GM12874 (cell line): ENCODE results near the gene PCDHA8.

ENCODE experiments used
- TF ChIP-seq, protein P1 (sequence below): IDR thresholded peaks from 2 replicates; pipeline ENCODE4 v1.5.1; 2011; ENCODE audit warnings: low read depth, mild to moderate bottlenecking, control low read depth, low read length, moderate library complexity; ENCODE audit not compliant: insufficient read depth

PCDHA8 gene

GRCh38 chr5:140840978-140841962 is at the start of gene PCDHA8:
Gene PCDHA8, plus strand, starts transcription at chr5:140841187. Its CDS starts 135 bp downstream, at chr5:140841322.
- TF ChIP-seq, protein P1, sequence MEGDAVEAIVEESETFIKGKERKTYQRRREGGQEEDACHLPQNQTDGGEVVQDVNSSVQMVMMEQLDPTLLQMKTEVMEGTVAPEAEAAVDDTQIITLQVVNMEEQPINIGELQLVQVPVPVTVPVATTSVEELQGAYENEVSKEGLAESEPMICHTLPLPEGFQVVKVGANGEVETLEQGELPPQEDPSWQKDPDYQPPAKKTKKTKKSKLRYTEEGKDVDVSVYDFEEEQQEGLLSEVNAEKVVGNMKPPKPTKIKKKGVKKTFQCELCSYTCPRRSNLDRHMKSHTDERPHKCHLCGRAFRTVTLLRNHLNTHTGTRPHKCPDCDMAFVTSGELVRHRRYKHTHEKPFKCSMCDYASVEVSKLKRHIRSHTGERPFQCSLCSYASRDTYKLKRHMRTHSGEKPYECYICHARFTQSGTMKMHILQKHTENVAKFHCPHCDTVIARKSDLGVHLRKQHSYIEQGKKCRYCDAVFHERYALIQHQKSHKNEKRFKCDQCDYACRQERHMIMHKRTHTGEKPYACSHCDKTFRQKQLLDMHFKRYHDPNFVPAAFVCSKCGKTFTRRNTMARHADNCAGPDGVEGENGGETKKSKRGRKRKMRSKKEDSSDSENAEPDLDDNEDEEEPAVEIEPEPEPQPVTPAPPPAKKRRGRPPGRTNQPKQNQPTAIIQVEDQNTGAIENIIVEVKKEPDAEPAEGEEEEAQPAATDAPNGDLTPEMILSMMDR = 0 out of 2 replicates have a peak, but pooled peaks have one; percentile 22

- TF ChIP-seq, protein P1 = no peak
These were observed 46.3 kb upstream of the PCDHA8 start, which contains the start of gene PCDHA2 for GRCh38 chr5:140794595-140795258. Gene PCDHA2, plus strand, starts transcription at chr5:140794852.

DNA sequence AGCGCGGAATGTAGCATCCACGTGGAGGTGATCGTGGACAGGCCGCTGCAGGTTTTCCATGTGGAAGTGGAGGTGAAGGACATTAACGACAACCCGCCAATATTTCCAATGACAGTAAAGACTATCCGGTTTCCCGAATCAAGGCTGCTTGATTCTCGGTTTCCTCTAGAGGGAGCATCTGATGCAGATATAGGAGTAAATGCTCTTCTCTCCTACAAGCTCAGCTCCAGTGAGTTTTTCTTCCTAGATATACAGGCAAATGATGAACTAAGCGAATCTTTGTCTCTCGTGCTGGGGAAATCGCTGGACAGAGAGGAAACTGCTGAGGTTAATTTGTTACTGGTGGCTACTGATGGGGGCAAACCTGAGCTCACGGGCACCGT is 45.7 kb upstream of the PCDHA8 start:
- TF ChIP-seq, protein P1 = peak; percentile 14; the same call in 1 of the 2 replicates

DNA sequence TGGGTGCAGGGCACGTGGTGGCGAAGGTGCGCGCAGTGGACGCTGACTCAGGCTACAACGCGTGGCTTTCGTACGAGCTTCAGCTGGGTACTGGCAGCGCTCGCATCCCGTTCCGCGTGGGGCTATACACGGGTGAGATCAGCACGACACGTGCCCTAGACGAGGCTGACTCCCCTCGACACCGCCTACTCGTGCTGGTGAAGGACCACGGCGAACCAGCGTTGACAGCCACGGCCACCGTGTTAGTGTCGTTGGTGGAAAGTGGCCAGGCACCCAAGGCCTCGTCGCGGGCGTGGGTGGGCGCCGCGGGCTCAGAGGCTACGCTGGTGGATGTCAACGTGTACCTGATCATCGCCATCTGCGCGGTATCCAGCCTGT is 44.3 kb upstream of the PCDHA8 start:
- TF ChIP-seq, protein P1 = no peak

DNA sequence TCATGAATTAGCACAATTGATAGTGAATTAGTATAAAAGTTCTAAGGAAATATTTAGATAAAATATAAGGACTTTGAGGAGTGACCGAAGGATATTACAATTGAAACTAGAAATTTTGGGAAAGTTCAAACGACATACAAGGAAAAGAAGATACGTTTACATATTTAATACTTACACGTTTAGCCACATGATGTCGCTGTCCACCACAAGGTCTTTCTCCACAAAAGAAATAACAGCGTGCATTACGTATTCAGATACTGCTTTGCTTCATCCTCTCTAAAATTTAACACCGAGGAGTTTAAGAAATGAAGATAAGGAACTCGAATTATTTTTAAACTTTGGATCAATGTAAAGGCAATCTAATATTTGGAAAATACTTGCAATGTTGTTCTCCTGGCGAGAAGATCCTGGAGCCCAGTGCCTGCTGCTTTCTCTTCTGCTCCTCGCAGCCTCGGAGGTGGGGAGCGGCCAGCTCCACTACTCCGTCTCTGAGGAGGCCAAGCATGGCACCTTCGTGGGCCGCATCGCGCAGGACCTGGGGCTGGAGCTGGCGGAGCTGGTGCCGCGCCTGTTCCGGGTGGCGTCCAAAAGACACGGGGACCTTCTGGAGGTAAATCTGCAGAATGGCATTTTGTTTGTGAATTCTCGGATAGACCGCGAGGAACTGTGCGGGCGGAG is 40.0 kb upstream of the PCDHA8 start, which contains the start of gene PCDHA3:
TSS of gene PCDHA3 (plus strand) at position 242 of the 678 bp plus-strand sequence.
- TF ChIP-seq, protein P1 = no peak

GRCh38 chr5:140801494-140801841 is 39.5 kb upstream of the PCDHA8 start:
- TF ChIP-seq, protein P1 = no peak
